A549 (cell line): ENCODE measurements around the gene SMPDL3B. TPM values are rescaled to one million over a fixed set of nuclear protein-coding genes. Genes with fewer than 3 reads are reported as not detected.

Experiments used
- ATAC-seq, 2 experiments: fragments of 200-7000 bp in 1 of 2; fragments of >200 bp in 1 of 2; cut with Nextera tagmentation in 1 of 2; cut with Tn5 transposase in 1 of 2; 3 replicates each; pipeline versions ENCODE4 v1.8.0 to v1.9.1; 2018 to 2020; ENCODE audit warnings: mild to moderate bottlenecking in 1 of 2, moderate library complexity in 1 of 2
- CTCF ChIA-PET: fragments of 300-600 bp; sonication (Branson Sonifier 250); formaldehyde crosslinking; extraction: SDS; loops from one replicate; lab custom pipeline; 2021; ENCODE audit warnings: antibody characterized with exemption, inconsistent platforms; lab: Yijun Ruan, JAX
- POLR2A ChIA-PET: fragments of 350-600 bp; formaldehyde crosslinking; extraction: SDS; loops from one replicate; lab custom pipeline; 2021; ENCODE audit warnings: antibody characterized with exemption, inconsistent platforms; lab: Yijun Ruan, JAX
- DNase-seq, 2 experiments: peaks; one replicate each; pipeline versions ENCODE4 v3.0.0 to v3.0.0-alpha.2; 2011 to 2016; ENCODE audit warnings: low read depth in 1 of 2, low spot score in 1 of 2
- FAIRE-seq: peaks from 2 replicates; lab custom pipeline; 2011; peaks lifted over from hg19 to GRCh38; lab: Jason Lieb, UNC
- H3K27ac ChIP-seq, 2 experiments: fragments of >200 bp; sonication (Bioruptor Twin); formaldehyde crosslinking; 3 replicates each; pipeline ENCODE4 v1.5.1; 2016 to 2017
- H3K4me1 ChIP-seq: fragments of >200 bp; sonication (Bioruptor Twin); formaldehyde crosslinking; 3 replicates; pipeline ENCODE4 v1.6.1; 2016
- H3K4me2 ChIP-seq: fragments of >200 bp; sonication (Bioruptor Twin); formaldehyde crosslinking; 3 replicates; pipeline ENCODE4 v1.6.1; 2016
- H3K4me3 ChIP-seq: fragments of >200 bp; sonication (Bioruptor Twin); formaldehyde crosslinking; 3 replicates; pipeline ENCODE4 v1.5.1; 2016
- H3K9me3 ChIP-seq: fragments of >200 bp; sonication (Bioruptor Twin); formaldehyde crosslinking; 3 replicates; pipeline ENCODE4 v1.6.1; 2016
- BHLHE40 ChIP-seq: IDR thresholded peaks from 2 replicates; pipeline ENCODE4 v1.6.1; 2012; ENCODE audit warnings: low read depth, low read length, inconsistent platforms
- CBX2 ChIP-seq: fragments of 200-600 bp; sonication (generic); IDR thresholded peaks from 2 replicates; pipeline ENCODE4 v1.6.1; 2016; ENCODE audit warnings: low read depth, mild to moderate bottlenecking, borderline replicate concordance
- EHF ChIP-seq: fragments of 250-450 bp; sonication (Bioruptor Pico); IDR thresholded peaks from 2 replicates; pipeline ENCODE4 v1.5.0; 2020; ENCODE audit warnings: mild to moderate bottlenecking
- ELK1 ChIP-seq: fragments of 150-350 bp; IDR thresholded peaks from 2 replicates; pipeline ENCODE4 v1.6.1; 2014; ENCODE audit warnings: low read depth, mild to moderate bottlenecking, low read length
- ESRRA ChIP-seq: fragments of 150-350 bp; IDR thresholded peaks from 2 replicates; pipeline ENCODE4 v1.6.1; 2014; ENCODE audit warnings: mild to moderate bottlenecking, low read length, borderline replicate concordance
- FOXS1 ChIP-seq: fragments of 250-450 bp; sonication (Bioruptor Pico); IDR thresholded peaks from 2 replicates; pipeline ENCODE4 v1.5.0; 2020; ENCODE audit warnings: mild to moderate bottlenecking, moderate library complexity
- HES2 ChIP-seq: fragments of >200 bp; sonication (Bioruptor Twin); formaldehyde crosslinking; IDR thresholded peaks from 2 replicates; pipeline ENCODE4 v1.6.1; 2016
- HOXA7 ChIP-seq: fragments of 250-450 bp; sonication (Bioruptor Pico); IDR thresholded peaks from 2 replicates; pipeline ENCODE4 v1.5.0; 2020; ENCODE audit warnings: mild to moderate bottlenecking, moderate library complexity
- JUNB ChIP-seq: fragments of >200 bp; sonication (Bioruptor Twin); formaldehyde crosslinking; IDR thresholded peaks from 2 replicates; pipeline ENCODE4 v1.6.1; 2016
- KDM1A ChIP-seq: fragments of 200-600 bp; sonication (generic); IDR thresholded peaks from 2 replicates; pipeline ENCODE4 v1.6.1; 2016; ENCODE audit warnings: low read depth, mild to moderate bottlenecking
- NR3C1 ChIP-seq: fragments of >200 bp; sonication (Bioruptor Twin); formaldehyde crosslinking; IDR thresholded peaks from 3 replicates; pipeline ENCODE4 v1.6.1; 2017
- POLR2A ChIP-seq: IDR thresholded peaks from 2 replicates; pipeline ENCODE4 v1.6.1; 2012; ENCODE audit warnings: mild to moderate bottlenecking, low read length
- POLR2AphosphoS2 ChIP-seq: conservative IDR thresholded peaks from 2 replicates; pipeline ENCODE4 v1.6.1; 2012; ENCODE audit warnings: low read length, improper control_type of control experiment, inconsistent platforms
- RAD21 ChIP-seq, 2 experiments: fragments of >200 bp in 1 of 2; sonication (Bioruptor Twin) in 1 of 2; formaldehyde crosslinking in 1 of 2; IDR thresholded peaks in 1 of 2; conservative IDR thresholded peaks in 1 of 2; 2 replicates in 1 of 2; 3 replicates in 1 of 2; pipeline ENCODE4 v1.6.1; 2012 to 2018; ENCODE audit warnings: inconsistent platforms in 1 of 2
- RARB ChIP-seq: fragments of 250-450 bp; sonication (Bioruptor Pico); IDR thresholded peaks from 2 replicates; pipeline ENCODE4 v1.8.0; 2021; ENCODE audit warnings: mild to moderate bottlenecking, moderate library complexity
- RFX5 ChIP-seq: fragments of 450-650 bp; IDR thresholded peaks from 2 replicates; pipeline ENCODE4 v1.7.1; 2014; ENCODE audit warnings: antibody characterized with exemption, mild to moderate bottlenecking, moderate library complexity
- RNF2 ChIP-seq: fragments of 200-600 bp; sonication (generic); IDR thresholded peaks from 2 replicates; pipeline ENCODE4 v1.6.1; 2016; ENCODE audit warnings: low read depth, mild to moderate bottlenecking, antibody characterized with exemption, moderate library complexity, borderline replicate concordance
- SMC3 ChIP-seq: fragments of >200 bp; sonication (Bioruptor Twin); formaldehyde crosslinking; IDR thresholded peaks from 3 replicates; pipeline ENCODE4 v1.6.1; 2018; ENCODE audit warnings: inconsistent platforms
- TFCP2L1 ChIP-seq: fragments of 250-450 bp; sonication (Bioruptor Pico); IDR thresholded peaks from 2 replicates; pipeline ENCODE4 v1.5.0; 2021; ENCODE audit warnings: mild to moderate bottlenecking
- ZC3H11A ChIP-seq: fragments of 450-650 bp; IDR thresholded peaks from 2 replicates; pipeline ENCODE4 v1.6.1; 2014; ENCODE audit warnings: antibody characterized with exemption, mild to moderate bottlenecking
- ZFP36 ChIP-seq: fragments of 450-650 bp; IDR thresholded peaks from 2 replicates; pipeline ENCODE4 v1.6.1; 2014; ENCODE audit warnings: borderline replicate concordance; ENCODE audit not compliant: partially characterized antibody
- ZSCAN20 ChIP-seq: fragments of 250-450 bp; sonication (Bioruptor Pico); IDR thresholded peaks from 2 replicates; pipeline ENCODE4 v1.8.0; 2022; ENCODE audit warnings: mild to moderate bottlenecking, moderate library complexity
- whole genome bisulfite sequencing: methylation state at CpG from one replicate; pipeline ENCODE4 v1.1.6; 2017; ENCODE audit errors: missing lambda C conversion rate; 5-methylcytosine and 5-hydroxymethylcytosine counted together
- polyA plus RNA-seq, 4 experiments: library from polyadenylated mRNA; depleted of rRNA in 3 of 4; stranded (reverse); fragments of >200 nt; fragmentation: RNase III in 1 of 4; extraction: RNeasy Plus Mini Kit Qiagen cat#74134 plus additional on column Dnase treatment in 1 of 4; gene quantifications; 2 replicates in 3 of 4; 3 replicates in 1 of 4; pipeline ENCODE4 v1.2.3, GENCODE V29; 2011 to 2017
- TF ChIP-seq, protein P1 (sequence below): fragments of 200-600 bp; sonication (generic); IDR thresholded peaks from 2 replicates; pipeline ENCODE4 v1.6.1; 2016; ENCODE audit warnings: antibody characterized with exemption, mild to moderate bottlenecking, moderate library complexity
- TF ChIP-seq, protein P2 (sequence below): fragments of >200 bp; sonication (Bioruptor Twin); formaldehyde crosslinking; IDR thresholded peaks from 3 replicates; pipeline ENCODE4 v1.6.1; 2016
- TF ChIP-seq, protein P3 (sequence below): fragments of 250-450 bp; sonication (Bioruptor Pico); IDR thresholded peaks from 2 replicates; pipeline ENCODE4 v1.5.0; 2021; ENCODE audit warnings: mild to moderate bottlenecking, moderate library complexity, borderline replicate concordance

SMPDL3B gene
- polyA plus RNA-seq, 2 of the 4 experiments (the other 2 are of a cell fraction), result 1.7 to 4.0 TPM

GRCh38 chr1:27973771-27974416, 39.1 kb downstream of the SMPDL3B start:
- FAIRE-seq (no peak), ATAC-seq (no peak), DNase-seq (no peak)
- TF ChIP-seq ZC3H11A (no peak), RAD21 (conservative IDR thresholded peaks at IDR 0.05 in 1 of 2, IDR thresholded peaks at IDR 0.05 in 1 of 2) (no peak), SMC3 (no peak), POLR2AphosphoS2 (no peak), NR3C1 (no peak), RNF2 (no peak), JUNB (no peak), ELK1 (no peak), POLR2A (no peak), ZFP36 (no peak), HOXA7 (CRISPR knock-in tag) (no peak), BHLHE40 (no peak)
- TF ChIP-seq, protein P1, sequence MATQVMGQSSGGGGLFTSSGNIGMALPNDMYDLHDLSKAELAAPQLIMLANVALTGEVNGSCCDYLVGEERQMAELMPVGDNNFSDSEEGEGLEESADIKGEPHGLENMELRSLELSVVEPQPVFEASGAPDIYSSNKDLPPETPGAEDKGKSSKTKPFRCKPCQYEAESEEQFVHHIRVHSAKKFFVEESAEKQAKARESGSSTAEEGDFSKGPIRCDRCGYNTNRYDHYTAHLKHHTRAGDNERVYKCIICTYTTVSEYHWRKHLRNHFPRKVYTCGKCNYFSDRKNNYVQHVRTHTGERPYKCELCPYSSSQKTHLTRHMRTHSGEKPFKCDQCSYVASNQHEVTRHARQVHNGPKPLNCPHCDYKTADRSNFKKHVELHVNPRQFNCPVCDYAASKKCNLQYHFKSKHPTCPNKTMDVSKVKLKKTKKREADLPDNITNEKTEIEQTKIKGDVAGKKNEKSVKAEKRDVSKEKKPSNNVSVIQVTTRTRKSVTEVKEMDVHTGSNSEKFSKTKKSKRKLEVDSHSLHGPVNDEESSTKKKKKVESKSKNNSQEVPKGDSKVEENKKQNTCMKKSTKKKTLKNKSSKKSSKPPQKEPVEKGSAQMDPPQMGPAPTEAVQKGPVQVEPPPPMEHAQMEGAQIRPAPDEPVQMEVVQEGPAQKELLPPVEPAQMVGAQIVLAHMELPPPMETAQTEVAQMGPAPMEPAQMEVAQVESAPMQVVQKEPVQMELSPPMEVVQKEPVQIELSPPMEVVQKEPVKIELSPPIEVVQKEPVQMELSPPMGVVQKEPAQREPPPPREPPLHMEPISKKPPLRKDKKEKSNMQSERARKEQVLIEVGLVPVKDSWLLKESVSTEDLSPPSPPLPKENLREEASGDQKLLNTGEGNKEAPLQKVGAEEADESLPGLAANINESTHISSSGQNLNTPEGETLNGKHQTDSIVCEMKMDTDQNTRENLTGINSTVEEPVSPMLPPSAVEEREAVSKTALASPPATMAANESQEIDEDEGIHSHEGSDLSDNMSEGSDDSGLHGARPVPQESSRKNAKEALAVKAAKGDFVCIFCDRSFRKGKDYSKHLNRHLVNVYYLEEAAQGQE, result no peak
- TF ChIP-seq, protein P2, sequence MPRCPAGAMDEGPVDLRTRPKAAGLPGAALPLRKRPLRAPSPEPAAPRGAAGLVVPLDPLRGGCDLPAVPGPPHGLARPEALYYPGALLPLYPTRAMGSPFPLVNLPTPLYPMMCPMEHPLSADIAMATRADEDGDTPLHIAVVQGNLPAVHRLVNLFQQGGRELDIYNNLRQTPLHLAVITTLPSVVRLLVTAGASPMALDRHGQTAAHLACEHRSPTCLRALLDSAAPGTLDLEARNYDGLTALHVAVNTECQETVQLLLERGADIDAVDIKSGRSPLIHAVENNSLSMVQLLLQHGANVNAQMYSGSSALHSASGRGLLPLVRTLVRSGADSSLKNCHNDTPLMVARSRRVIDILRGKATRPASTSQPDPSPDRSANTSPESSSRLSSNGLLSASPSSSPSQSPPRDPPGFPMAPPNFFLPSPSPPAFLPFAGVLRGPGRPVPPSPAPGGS, result no peak
- TF ChIP-seq, protein P3, sequence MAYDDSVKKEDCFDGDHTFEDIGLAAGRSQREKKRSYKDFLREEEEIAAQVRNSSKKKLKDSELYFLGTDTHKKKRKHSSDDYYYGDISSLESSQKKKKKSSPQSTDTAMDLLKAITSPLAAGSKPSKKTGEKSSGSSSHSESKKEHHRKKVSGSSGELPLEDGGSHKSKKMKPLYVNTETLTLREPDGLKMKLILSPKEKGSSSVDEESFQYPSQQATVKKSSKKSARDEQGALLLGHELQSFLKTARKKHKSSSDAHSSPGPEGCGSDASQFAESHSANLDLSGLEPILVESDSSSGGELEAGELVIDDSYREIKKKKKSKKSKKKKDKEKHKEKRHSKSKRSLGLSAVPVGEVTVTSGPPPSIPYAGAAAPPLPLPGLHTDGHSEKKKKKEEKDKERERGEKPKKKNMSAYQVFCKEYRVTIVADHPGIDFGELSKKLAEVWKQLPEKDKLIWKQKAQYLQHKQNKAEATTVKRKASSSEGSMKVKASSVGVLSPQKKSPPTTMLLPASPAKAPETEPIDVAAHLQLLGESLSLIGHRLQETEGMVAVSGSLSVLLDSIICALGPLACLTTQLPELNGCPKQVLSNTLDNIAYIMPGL (CRISPR knock-in tag), result no peak
- Histone ChIP-seq H3K4me2 (no peak overlapping the region), H3K9me3 (no peaks in the 10 kb centered on the region), H3K27ac (no peak overlapping the region), H3K4me1 (no peaks in the 10 kb centered on the region), H3K4me3 (no peak overlapping the region)
- ChIA-PET CTCF (interaction anchor here (12.2 kb wide), 1 partner anchor 116 kb away, joined by 126 read pairs; no protein-coding TSS in a partner anchor), POLR2A (no interaction called here)
- WGBS, result 81% methylated on average over 4 of the region's 4 CpGs

GRCh38 chr1:27974417-27974781, 39.6 kb downstream of the SMPDL3B start:
- H3K27ac ChIP-seq, result no peak overlapping the region
- TF ChIP-seq, protein P1, result no peak
- TF ChIP-seq POLR2AphosphoS2, result no peak
- no peak for TF ChIP-seq RFX5
- no peak for TF ChIP-seq EHF
- no peak for TF ChIP-seq JUNB
- no peak for TF ChIP-seq FOXS1 (CRISPR knock-in tag)
- TF ChIP-seq ZSCAN20 (CRISPR knock-in tag), result no peak
- no peak for TF ChIP-seq BHLHE40
- no peak for TF ChIP-seq RARB (CRISPR knock-in tag)
- no peak for TF ChIP-seq HES2
- TF ChIP-seq POLR2A, result no peak
- no peak for TF ChIP-seq TFCP2L1 (CRISPR knock-in tag)
- no peak for TF ChIP-seq KDM1A
- no peak for TF ChIP-seq CBX2
- TF ChIP-seq RAD21 (conservative IDR thresholded peaks at IDR 0.05 in 1 of 2, IDR thresholded peaks at IDR 0.05 in 1 of 2), result no peak
- TF ChIP-seq ESRRA, result no peak
- no peak for ATAC-seq
- H3K9me3 ChIP-seq, result no peaks in the 10 kb centered on the region
- POLR2A ChIA-PET, result no interaction called here
- no peak for FAIRE-seq
- no peak for DNase-seq
- no peak overlapping the region for H3K4me3 ChIP-seq
- CTCF ChIA-PET, result interaction anchor here (1.0 to 12.2 kb wide), 2 partner anchors 12 to 116 kb away, joined by 3 to 126 read pairs; no protein-coding TSS in a partner anchor
- no peak overlapping the region for H3K4me2 ChIP-seq
- peaks cover 2% of the 10 kb centered on the region; the same call in 2 of the 3 replicates for H3K4me1 ChIP-seq
